HepG2 (cell line): Measurements from ENCODE around the gene PBX4. TPM values are rescaled to one million over a fixed set of nuclear protein-coding genes. Genes with fewer than 3 reads are reported as not detected.

ENCODE experiments used
- CENPX ChIP-seq: sonication (generic); formaldehyde crosslinking; IDR thresholded peaks from 2 replicates; pipeline ENCODE4 v1.9.0; 2021; ENCODE audit warnings: mild to moderate bottlenecking, missing genetic modification reagents, moderate library complexity
- GATA4 ChIP-seq: sonication (generic); IDR thresholded peaks from 2 replicates; pipeline ENCODE4 v1.6.1; 2016; ENCODE audit warnings: antibody characterized with exemption, low read depth, borderline replicate concordance
- KLF11 ChIP-seq: IDR thresholded peaks from 2 replicates; pipeline ENCODE4 v1.6.1; 2016; ENCODE audit warnings: missing compliant biosample characterization
- PHF5A ChIP-seq: IDR thresholded peaks from one replicate; pipeline ENCODE4 v1.6.1; 2018; ENCODE audit warnings: low read depth, missing genetic modification reagents; ENCODE audit not compliant: unreplicated experiment
- RAD51 ChIP-seq: fragments of 450-650 bp; IDR thresholded peaks from 2 replicates; pipeline ENCODE4 v1.6.1; 2016; ENCODE audit warnings: borderline replicate concordance
- RORA ChIP-seq: sonication (generic); formaldehyde crosslinking; IDR thresholded peaks from 2 replicates; pipeline ENCODE4 v1.5.0; 2020; ENCODE audit warnings: mild to moderate bottlenecking, missing genetic modification reagents, moderate library complexity
- ZBTB21 ChIP-seq: sonication (generic); formaldehyde crosslinking; IDR thresholded peaks from 2 replicates; pipeline ENCODE4 v1.4.0; 2020; ENCODE audit warnings: missing genetic modification reagents
- ZNF337 ChIP-seq: sonication (generic); formaldehyde crosslinking; IDR thresholded peaks from 2 replicates; pipeline ENCODE4 v1.5.1; 2020; ENCODE audit warnings: missing genetic modification reagents, low read depth, mild to moderate bottlenecking, borderline replicate concordance
- ZNF430 ChIP-seq: sonication (generic); formaldehyde crosslinking; IDR thresholded peaks from 2 replicates; pipeline ENCODE4 v1.9.0; 2021; ENCODE audit warnings: mild to moderate bottlenecking, missing genetic modification reagents
- ZNF607 ChIP-seq: sonication (generic); formaldehyde crosslinking; IDR thresholded peaks from 2 replicates; pipeline ENCODE4 v1.5.1; 2020; ENCODE audit warnings: missing genetic modification reagents, mild to moderate bottlenecking, borderline replicate concordance
- ZNF883 ChIP-seq: sonication (generic); formaldehyde crosslinking; IDR thresholded peaks from 2 replicates; pipeline ENCODE4 v1.5.1; 2020; ENCODE audit warnings: mild to moderate bottlenecking, missing genetic modification reagents; ENCODE audit errors: not compliant biosample characterization
- polyA plus RNA-seq, 8 experiments: library from polyadenylated mRNA; depleted of rRNA in 3 of 8; stranded (reverse) in 7 of 8; unstranded in 1 of 8; fragments of >200 nt; fragmentation: Illumina TruSeq in 4 of 8; extraction: Trizol in 4 of 8; gene quantifications; 2 replicates each; pipeline versions ENCODE4 v1.2.1 to v1.2.3, GENCODE V29; 2011 to 2016; ENCODE audit warnings: low read depth in 4 of 8, missing spikeins in 1 of 8, mixed read lengths in 1 of 8; ENCODE audit not compliant: insufficient read depth in 1 of 8
- total RNA-seq, 5 experiments: library from RNA; depleted of rRNA; stranded (reverse); fragments of >200 nt; fragmentation: Illumina TruSeq; extraction: Trizol; gene quantifications; 2 replicates each; pipeline ENCODE4 v1.2.3, GENCODE V29; 2016; ENCODE audit warnings: low read depth in 1 of 5
- TF ChIP-seq, protein P1 (sequence below): IDR thresholded peaks from 2 replicates; pipeline ENCODE4 v1.6.1; 2016; ENCODE audit warnings: low read depth, missing genetic modification reagents, missing compliant biosample characterization
- TF ChIP-seq, protein P2 (sequence below): sonication (generic); formaldehyde crosslinking; IDR thresholded peaks from 2 replicates; pipeline ENCODE4 v1.4.0; 2020; ENCODE audit warnings: missing genetic modification reagents
- TF ChIP-seq, protein P3 (sequence below): sonication (generic); formaldehyde crosslinking; IDR thresholded peaks from 2 replicates; pipeline ENCODE4 v1.9.0; 2021; ENCODE audit warnings: missing genetic modification reagents, mild to moderate bottlenecking, borderline replicate concordance
- TF ChIP-seq, protein P4 (sequence below): sonication (generic); formaldehyde crosslinking; IDR thresholded peaks from 2 replicates; pipeline ENCODE4 v1.4.0; 2020; ENCODE audit warnings: missing genetic modification reagents
- TF ChIP-seq, protein P5 (sequence below): IDR thresholded peaks from 2 replicates; pipeline ENCODE4 v1.6.1; 2016; ENCODE audit warnings: missing genetic modification reagents, missing compliant biosample characterization
- TF ChIP-seq, protein P6 (sequence below): sonication (generic); formaldehyde crosslinking; IDR thresholded peaks from 2 replicates; pipeline ENCODE4 v1.4.0; 2020; ENCODE audit warnings: missing genetic modification reagents, mild to moderate bottlenecking, borderline replicate concordance

PBX4 gene
- total and polyA plus RNA-seq, 2 of the 13 experiments (the other 11 are each of a cell fraction or from before 2014, with no cell fraction given): not detected

DNA sequence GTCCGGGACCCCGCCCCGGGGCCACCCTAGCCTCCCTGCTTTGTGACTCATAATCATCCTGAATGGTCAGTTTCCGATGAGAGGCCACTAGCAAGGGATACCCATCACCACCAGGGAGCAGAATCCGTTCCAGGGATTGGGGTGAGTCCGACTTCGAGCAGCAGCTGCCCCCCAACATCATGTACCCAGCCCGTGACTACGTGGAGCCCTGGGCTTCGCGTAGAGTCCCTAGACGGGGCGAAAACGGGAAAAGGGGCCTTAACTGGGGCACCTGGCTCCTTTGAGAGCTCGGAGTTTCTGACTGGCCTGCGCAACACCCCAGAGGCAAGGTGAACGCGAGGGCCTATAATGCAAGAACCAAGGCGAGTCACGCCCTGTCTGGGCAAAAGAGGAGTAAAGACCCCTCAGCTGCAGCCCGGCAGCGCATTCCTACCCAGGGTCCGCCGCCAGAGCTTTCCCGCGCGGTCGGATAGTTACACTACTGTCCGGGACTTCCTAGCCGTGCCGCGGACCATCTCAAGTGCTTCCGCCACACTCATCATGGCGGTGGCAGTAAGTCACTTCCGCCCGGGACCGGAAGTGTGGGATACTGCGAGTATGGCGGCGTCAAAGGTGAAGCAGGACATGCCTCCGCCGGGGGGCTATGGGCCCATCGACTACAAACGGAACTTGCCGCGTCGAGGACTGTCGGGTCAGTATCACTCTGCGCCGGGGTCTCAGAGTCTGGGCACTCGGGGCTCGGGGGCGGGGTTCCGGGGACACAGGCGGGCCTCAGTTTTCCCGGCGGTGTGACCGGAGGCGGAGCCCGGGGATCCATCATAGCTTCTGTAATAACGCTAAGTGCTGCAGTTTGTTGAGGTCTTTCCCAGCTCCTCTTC lies 102.6 kb downstream of the PBX4 start, which contains the start of gene NDUFA13 (continued):
- TF ChIP-seq, protein P1, sequence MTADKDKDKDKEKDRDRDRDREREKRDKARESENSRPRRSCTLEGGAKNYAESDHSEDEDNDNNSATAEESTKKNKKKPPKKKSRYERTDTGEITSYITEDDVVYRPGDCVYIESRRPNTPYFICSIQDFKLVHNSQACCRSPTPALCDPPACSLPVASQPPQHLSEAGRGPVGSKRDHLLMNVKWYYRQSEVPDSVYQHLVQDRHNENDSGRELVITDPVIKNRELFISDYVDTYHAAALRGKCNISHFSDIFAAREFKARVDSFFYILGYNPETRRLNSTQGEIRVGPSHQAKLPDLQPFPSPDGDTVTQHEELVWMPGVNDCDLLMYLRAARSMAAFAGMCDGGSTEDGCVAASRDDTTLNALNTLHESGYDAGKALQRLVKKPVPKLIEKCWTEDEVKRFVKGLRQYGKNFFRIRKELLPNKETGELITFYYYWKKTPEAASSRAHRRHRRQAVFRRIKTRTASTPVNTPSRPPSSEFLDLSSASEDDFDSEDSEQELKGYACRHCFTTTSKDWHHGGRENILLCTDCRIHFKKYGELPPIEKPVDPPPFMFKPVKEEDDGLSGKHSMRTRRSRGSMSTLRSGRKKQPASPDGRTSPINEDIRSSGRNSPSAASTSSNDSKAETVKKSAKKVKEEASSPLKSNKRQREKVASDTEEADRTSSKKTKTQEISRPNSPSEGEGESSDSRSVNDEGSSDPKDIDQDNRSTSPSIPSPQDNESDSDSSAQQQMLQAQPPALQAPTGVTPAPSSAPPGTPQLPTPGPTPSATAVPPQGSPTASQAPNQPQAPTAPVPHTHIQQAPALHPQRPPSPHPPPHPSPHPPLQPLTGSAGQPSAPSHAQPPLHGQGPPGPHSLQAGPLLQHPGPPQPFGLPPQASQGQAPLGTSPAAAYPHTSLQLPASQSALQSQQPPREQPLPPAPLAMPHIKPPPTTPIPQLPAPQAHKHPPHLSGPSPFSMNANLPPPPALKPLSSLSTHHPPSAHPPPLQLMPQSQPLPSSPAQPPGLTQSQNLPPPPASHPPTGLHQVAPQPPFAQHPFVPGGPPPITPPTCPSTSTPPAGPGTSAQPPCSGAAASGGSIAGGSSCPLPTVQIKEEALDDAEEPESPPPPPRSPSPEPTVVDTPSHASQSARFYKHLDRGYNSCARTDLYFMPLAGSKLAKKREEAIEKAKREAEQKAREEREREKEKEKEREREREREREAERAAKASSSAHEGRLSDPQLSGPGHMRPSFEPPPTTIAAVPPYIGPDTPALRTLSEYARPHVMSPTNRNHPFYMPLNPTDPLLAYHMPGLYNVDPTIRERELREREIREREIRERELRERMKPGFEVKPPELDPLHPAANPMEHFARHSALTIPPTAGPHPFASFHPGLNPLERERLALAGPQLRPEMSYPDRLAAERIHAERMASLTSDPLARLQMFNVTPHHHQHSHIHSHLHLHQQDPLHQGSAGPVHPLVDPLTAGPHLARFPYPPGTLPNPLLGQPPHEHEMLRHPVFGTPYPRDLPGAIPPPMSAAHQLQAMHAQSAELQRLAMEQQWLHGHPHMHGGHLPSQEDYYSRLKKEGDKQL: no peak
- TF ChIP-seq PHF5A (CRISPR knock-in tag) (no peak), ZNF430 (CRISPR knock-in tag) (peak; percentile 55; the same call in 1 of the 2 replicates), ZNF883 (CRISPR knock-in tag) (peak; percentile 73), ZNF337 (peak; percentile 67; the same call in 1 of the 2 replicates), RORA (CRISPR knock-in tag) (no peak), ZBTB21 (CRISPR knock-in tag) (no peak), CENPX (CRISPR knock-in tag) (no peak), GATA4 (no peak), ZNF607 (CRISPR knock-in tag) (peak; percentile 56; the same call in 1 of the 2 replicates), KLF11 (0 out of 2 replicates have a peak, but pooled peaks have one; percentile 57), RAD51 (no peak)
- TF ChIP-seq, protein P2, sequence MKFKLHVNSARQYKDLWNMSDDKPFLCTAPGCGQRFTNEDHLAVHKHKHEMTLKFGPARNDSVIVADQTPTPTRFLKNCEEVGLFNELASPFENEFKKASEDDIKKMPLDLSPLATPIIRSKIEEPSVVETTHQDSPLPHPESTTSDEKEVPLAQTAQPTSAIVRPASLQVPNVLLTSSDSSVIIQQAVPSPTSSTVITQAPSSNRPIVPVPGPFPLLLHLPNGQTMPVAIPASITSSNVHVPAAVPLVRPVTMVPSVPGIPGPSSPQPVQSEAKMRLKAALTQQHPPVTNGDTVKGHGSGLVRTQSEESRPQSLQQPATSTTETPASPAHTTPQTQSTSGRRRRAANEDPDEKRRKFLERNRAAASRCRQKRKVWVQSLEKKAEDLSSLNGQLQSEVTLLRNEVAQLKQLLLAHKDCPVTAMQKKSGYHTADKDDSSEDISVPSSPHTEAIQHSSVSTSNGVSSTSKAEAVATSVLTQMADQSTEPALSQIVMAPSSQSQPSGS: peak; percentile 62; the same call in 1 of the 2 replicates
- TF ChIP-seq, protein P3, sequence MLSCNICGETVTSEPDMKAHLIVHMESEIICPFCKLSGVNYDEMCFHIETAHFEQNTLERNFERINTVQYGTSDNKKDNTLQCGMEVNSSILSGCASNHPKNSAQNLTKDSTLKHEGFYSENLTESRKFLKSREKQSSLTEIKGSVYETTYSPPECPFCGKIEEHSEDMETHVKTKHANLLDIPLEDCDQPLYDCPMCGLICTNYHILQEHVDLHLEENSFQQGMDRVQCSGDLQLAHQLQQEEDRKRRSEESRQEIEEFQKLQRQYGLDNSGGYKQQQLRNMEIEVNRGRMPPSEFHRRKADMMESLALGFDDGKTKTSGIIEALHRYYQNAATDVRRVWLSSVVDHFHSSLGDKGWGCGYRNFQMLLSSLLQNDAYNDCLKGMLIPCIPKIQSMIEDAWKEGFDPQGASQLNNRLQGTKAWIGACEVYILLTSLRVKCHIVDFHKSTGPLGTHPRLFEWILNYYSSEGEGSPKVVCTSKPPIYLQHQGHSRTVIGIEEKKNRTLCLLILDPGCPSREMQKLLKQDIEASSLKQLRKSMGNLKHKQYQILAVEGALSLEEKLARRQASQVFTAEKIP (CRISPR knock-in tag): no peak
- TF ChIP-seq, protein P4, sequence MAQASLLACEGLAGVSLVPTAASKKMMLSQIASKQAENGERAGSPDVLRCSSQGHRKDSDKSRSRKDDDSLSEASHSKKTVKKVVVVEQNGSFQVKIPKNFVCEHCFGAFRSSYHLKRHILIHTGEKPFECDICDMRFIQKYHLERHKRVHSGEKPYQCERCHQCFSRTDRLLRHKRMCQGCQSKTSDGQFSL (CRISPR knock-in tag): no peak
- TF ChIP-seq, protein P5, sequence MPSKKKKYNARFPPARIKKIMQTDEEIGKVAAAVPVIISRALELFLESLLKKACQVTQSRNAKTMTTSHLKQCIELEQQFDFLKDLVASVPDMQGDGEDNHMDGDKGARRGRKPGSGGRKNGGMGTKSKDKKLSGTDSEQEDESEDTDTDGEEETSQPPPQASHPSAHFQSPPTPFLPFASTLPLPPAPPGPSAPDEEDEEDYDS (CRISPR knock-in tag): peak; percentile 92
- TF ChIP-seq, protein P6, sequence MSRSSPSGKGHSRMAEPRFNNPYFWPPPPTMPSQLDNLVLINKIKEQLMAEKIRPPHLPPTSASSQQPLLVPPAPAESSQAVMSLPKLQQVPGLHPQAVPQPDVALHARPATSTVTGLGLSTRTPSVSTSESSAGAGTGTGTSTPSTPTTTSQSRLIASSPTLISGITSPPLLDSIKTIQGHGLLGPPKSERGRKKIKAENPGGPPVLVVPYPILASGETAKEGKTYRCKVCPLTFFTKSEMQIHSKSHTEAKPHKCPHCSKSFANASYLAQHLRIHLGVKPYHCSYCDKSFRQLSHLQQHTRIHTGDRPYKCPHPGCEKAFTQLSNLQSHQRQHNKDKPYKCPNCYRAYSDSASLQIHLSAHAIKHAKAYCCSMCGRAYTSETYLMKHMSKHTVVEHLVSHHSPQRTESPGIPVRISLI (CRISPR knock-in tag): peak; percentile 58; the same call in 1 of the 2 replicates
